ENCODE results near the gene ARHGAP32.
A peak's percentile ranks its signal among the peaks of the same experiment; 100 is the strongest.

ARHGAP32 gene

GRCh38 chr11:129192150-129192549 is at the start of gene ARHGAP32:
Gene ARHGAP32 (minus strand): TSS chr11:129192325. CDS start chr11:129192198, 127 bp downstream.
- no peaks in the 10 kb centered on the region for H3K9me3 ChIP-seq (ENCODE audit: insufficient read depth, low read depth, low read length)
- no peaks in the 10 kb centered on the region for H3K27me3 ChIP-seq (ENCODE audit: insufficient read depth, low read length)
- H3K36me3 ChIP-seq (ENCODE audit: insufficient read depth, low read depth, low read length) = no peaks in the 10 kb centered on the region
- no peak within 1 kb of the TSS for H3K27ac ChIP-seq (ENCODE audit: low read length)
- H3K4me1 ChIP-seq (ENCODE audit: insufficient read depth, low read length) = peaks cover 26% of the 10 kb centered on the region
- H3K4me3 ChIP-seq (ENCODE audit: low read length) = no peak within 1 kb of the TSS
- H3K9ac ChIP-seq (ENCODE audit: low read depth, low read length) = 0 out of 2 replicates have a peak within 1 kb of the TSS, but pooled peaks have one; percentile 3

GRCh38 chr11:129239207-129239606 is 47.1 kb upstream of the ARHGAP32 start:
- Histone ChIP-seq H3K27me3 (ENCODE audit: insufficient read depth, low read length) (no peaks in the 10 kb centered on the region), H3K9me3 (ENCODE audit: insufficient read depth, low read depth, low read length) (no peaks in the 10 kb centered on the region), H3K36me3 (ENCODE audit: insufficient read depth, low read depth, low read length) (no peaks in the 10 kb centered on the region), H3K4me3 (ENCODE audit: low read length) (no peak overlapping the region), H3K9ac (ENCODE audit: low read depth, low read length) (no peak overlapping the region), H3K27ac (ENCODE audit: low read length) (no peak overlapping the region), H3K4me1 (ENCODE audit: insufficient read depth, low read length) (no peaks in the 10 kb centered on the region)

GRCh38 chr11:129237880-129238638 is 45.9 kb upstream of the ARHGAP32 start:
- no peaks in the 10 kb centered on the region for H3K27me3 ChIP-seq (ENCODE audit: insufficient read depth, low read length)
- no peak overlapping the region for H3K9ac ChIP-seq (ENCODE audit: low read depth, low read length)
- no peaks in the 10 kb centered on the region for H3K36me3 ChIP-seq (ENCODE audit: insufficient read depth, low read depth, low read length)
- no peak overlapping the region for H3K4me3 ChIP-seq (ENCODE audit: low read length)
- H3K27ac ChIP-seq (ENCODE audit: low read length) = no peak overlapping the region
- no peaks in the 10 kb centered on the region for H3K9me3 ChIP-seq (ENCODE audit: insufficient read depth, low read depth, low read length)
- no peaks in the 10 kb centered on the region for H3K4me1 ChIP-seq (ENCODE audit: insufficient read depth, low read length)

GRCh38 chr11:129237456-129237855 is 45.3 kb upstream of the ARHGAP32 start:
- Histone ChIP-seq H3K4me3 (ENCODE audit: low read length) (no peak overlapping the region), H3K27me3 (ENCODE audit: insufficient read depth, low read length) (no peaks in the 10 kb centered on the region), H3K4me1 (ENCODE audit: insufficient read depth, low read length) (no peaks in the 10 kb centered on the region), H3K9me3 (ENCODE audit: insufficient read depth, low read depth, low read length) (no peaks in the 10 kb centered on the region), H3K27ac (ENCODE audit: low read length) (no peak overlapping the region), H3K36me3 (ENCODE audit: insufficient read depth, low read depth, low read length) (no peaks in the 10 kb centered on the region), H3K9ac (ENCODE audit: low read depth, low read length) (no peak overlapping the region)

- Histone ChIP-seq H3K27me3 (ENCODE audit: insufficient read depth, low read length) (no peaks in the 10 kb centered on the region), H3K9me3 (ENCODE audit: insufficient read depth, low read depth, low read length) (no peaks in the 10 kb centered on the region), H3K4me1 (ENCODE audit: insufficient read depth, low read length) (no peaks in the 10 kb centered on the region), H3K36me3 (ENCODE audit: insufficient read depth, low read depth, low read length) (no peaks in the 10 kb centered on the region), H3K27ac (ENCODE audit: low read length) (no peak overlapping the region), H3K9ac (ENCODE audit: low read depth, low read length) (no peak overlapping the region), H3K4me3 (ENCODE audit: low read length) (no peak overlapping the region)
These were observed 44.7 kb upstream of the ARHGAP32 start for GRCh38 chr11:129236850-129237249.

- no peaks in the 10 kb centered on the region for H3K36me3 ChIP-seq (ENCODE audit: insufficient read depth, low read depth, low read length)
- no peak overlapping the region for H3K9ac ChIP-seq (ENCODE audit: low read depth, low read length)
- no peaks in the 10 kb centered on the region for H3K4me1 ChIP-seq (ENCODE audit: insufficient read depth, low read length)
- no peaks in the 10 kb centered on the region for H3K27me3 ChIP-seq (ENCODE audit: insufficient read depth, low read length)
- no peak overlapping the region for H3K27ac ChIP-seq (ENCODE audit: low read length)
- H3K9me3 ChIP-seq (ENCODE audit: insufficient read depth, low read depth, low read length) = no peaks in the 10 kb centered on the region
- no peak overlapping the region for H3K4me3 ChIP-seq (ENCODE audit: low read length)
These were observed 42.9 kb upstream of the ARHGAP32 start for GRCh38 chr11:129234978-129235377.

- no peaks in the 10 kb centered on the region for H3K36me3 ChIP-seq (ENCODE audit: insufficient read depth, low read depth, low read length)
- H3K9ac ChIP-seq (ENCODE audit: low read depth, low read length) = no peak overlapping the region
- no peaks in the 10 kb centered on the region for H3K27me3 ChIP-seq (ENCODE audit: insufficient read depth, low read length)
- no peak overlapping the region for H3K4me3 ChIP-seq (ENCODE audit: low read length)
- H3K27ac ChIP-seq (ENCODE audit: low read length) = no peak overlapping the region
- peaks cover 13% of the 10 kb centered on the region; the same call in 1 of the 2 replicates for H3K9me3 ChIP-seq (ENCODE audit: insufficient read depth, low read depth, low read length)
- no peaks in the 10 kb centered on the region for H3K4me1 ChIP-seq (ENCODE audit: insufficient read depth, low read length)
These were observed 37.9 kb upstream of the ARHGAP32 start for GRCh38 chr11:129230006-129230405.

GRCh38 chr11:129226207-129226798 is 34.2 kb upstream of the ARHGAP32 start:
- Histone ChIP-seq H3K4me1 (ENCODE audit: insufficient read depth, low read length) (peaks cover 3% of the 10 kb centered on the region; the same call in 1 of the 2 replicates), H3K27ac (ENCODE audit: low read length) (no peak overlapping the region), H3K4me3 (ENCODE audit: low read length) (no peak overlapping the region), H3K36me3 (ENCODE audit: insufficient read depth, low read depth, low read length) (no peaks in the 10 kb centered on the region), H3K9me3 (ENCODE audit: insufficient read depth, low read depth, low read length) (peaks cover 13% of the 10 kb centered on the region; the same call in 1 of the 2 replicates), H3K9ac (ENCODE audit: low read depth, low read length) (no peak overlapping the region), H3K27me3 (ENCODE audit: insufficient read depth, low read length) (no peaks in the 10 kb centered on the region)

- Histone ChIP-seq H3K9ac (ENCODE audit: low read depth, low read length) (no peak overlapping the region), H3K4me1 (ENCODE audit: insufficient read depth, low read length) (peaks cover 9% of the 10 kb centered on the region; the same call in 1 of the 2 replicates), H3K27ac (ENCODE audit: low read length) (no peak overlapping the region), H3K9me3 (ENCODE audit: insufficient read depth, low read depth, low read length) (peaks cover 13% of the 10 kb centered on the region; the same call in 1 of the 2 replicates), H3K4me3 (ENCODE audit: low read length) (no peak overlapping the region), H3K27me3 (ENCODE audit: insufficient read depth, low read length) (no peaks in the 10 kb centered on the region), H3K36me3 (ENCODE audit: insufficient read depth, low read depth, low read length) (no peaks in the 10 kb centered on the region)
These were observed 33.1 kb upstream of the ARHGAP32 start for GRCh38 chr11:129225190-129225589.

GRCh38 chr11:129224538-129224937 is 32.4 kb upstream of the ARHGAP32 start:
- no peak overlapping the region for H3K27ac ChIP-seq (ENCODE audit: low read length)
- H3K4me1 ChIP-seq (ENCODE audit: insufficient read depth, low read length) = peaks cover 11% of the 10 kb centered on the region; the same call in 1 of the 2 replicates
- H3K36me3 ChIP-seq (ENCODE audit: insufficient read depth, low read depth, low read length) = no peaks in the 10 kb centered on the region
- no peak overlapping the region for H3K4me3 ChIP-seq (ENCODE audit: low read length)
- H3K9ac ChIP-seq (ENCODE audit: low read depth, low read length) = no peak overlapping the region
- no peaks in the 10 kb centered on the region for H3K27me3 ChIP-seq (ENCODE audit: insufficient read depth, low read length)
- H3K9me3 ChIP-seq (ENCODE audit: insufficient read depth, low read depth, low read length) = peaks cover 13% of the 10 kb centered on the region; the same call in 1 of the 2 replicates

GRCh38 chr11:129223701-129224149 is 31.6 kb upstream of the ARHGAP32 start:
- no peaks in the 10 kb centered on the region for H3K27me3 ChIP-seq (ENCODE audit: insufficient read depth, low read length)
- peaks cover 14% of the 10 kb centered on the region for H3K4me1 ChIP-seq (ENCODE audit: insufficient read depth, low read length)
- no peak overlapping the region for H3K4me3 ChIP-seq (ENCODE audit: low read length)
- no peak overlapping the region for H3K9ac ChIP-seq (ENCODE audit: low read depth, low read length)
- peaks cover 13% of the 10 kb centered on the region; the same call in 1 of the 2 replicates for H3K9me3 ChIP-seq (ENCODE audit: insufficient read depth, low read depth, low read length)
- no peaks in the 10 kb centered on the region for H3K36me3 ChIP-seq (ENCODE audit: insufficient read depth, low read depth, low read length)
- H3K27ac ChIP-seq (ENCODE audit: low read length) = no peak overlapping the region

GRCh38 chr11:129223260-129223659 is 31.1 kb upstream of the ARHGAP32 start:
- H3K4me3 ChIP-seq (ENCODE audit: low read length) = no peak overlapping the region
- peaks cover 13% of the 10 kb centered on the region; the same call in 1 of the 2 replicates for H3K9me3 ChIP-seq (ENCODE audit: insufficient read depth, low read depth, low read length)
- no peak overlapping the region for H3K9ac ChIP-seq (ENCODE audit: low read depth, low read length)
- H3K27me3 ChIP-seq (ENCODE audit: insufficient read depth, low read length) = no peaks in the 10 kb centered on the region
- no peaks in the 10 kb centered on the region for H3K36me3 ChIP-seq (ENCODE audit: insufficient read depth, low read depth, low read length)
- H3K4me1 ChIP-seq (ENCODE audit: insufficient read depth, low read length) = peaks cover 18% of the 10 kb centered on the region
- H3K27ac ChIP-seq (ENCODE audit: low read length) = no peak overlapping the region

All from iPS-20b (cell line).